ENCODE data around the gene ADRM1.

DNA sequence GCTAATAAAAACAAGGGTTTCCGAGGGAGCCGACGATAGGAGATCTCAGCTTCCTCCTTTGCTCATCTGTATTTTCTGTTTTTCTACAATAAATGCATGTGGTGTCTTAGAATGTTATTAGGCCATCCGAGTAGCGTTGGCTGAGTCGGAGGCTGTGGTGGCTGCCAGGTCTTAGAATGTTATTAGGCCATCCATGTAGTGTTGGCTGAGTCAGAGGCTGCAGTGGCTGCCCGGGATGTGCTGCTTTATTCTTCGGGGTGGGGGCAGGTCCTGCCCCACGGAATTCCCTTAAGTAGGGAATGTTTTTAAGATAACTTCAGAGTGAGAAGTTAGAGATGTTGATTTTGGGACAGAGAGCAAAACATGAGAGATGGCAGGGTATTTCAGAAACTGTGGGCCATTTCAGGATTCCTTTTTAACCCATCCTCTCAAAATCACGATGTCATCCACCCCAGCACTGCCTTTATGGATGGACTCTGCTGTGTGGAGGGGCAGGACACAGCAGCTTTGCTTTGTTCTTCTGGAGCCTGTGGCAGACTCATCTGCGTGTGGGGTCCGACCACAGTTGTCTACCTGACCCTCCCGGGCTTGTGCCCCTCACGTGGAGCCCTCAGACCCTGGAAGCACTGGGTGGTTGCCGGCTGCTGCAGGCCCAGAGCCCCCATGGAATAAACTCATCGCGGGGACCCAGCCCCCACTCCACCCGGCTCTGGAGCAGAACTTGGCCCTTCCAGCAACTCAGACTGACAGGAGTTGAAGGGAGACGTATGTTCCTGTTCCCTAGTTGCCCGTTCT is 44.1 kb upstream of the ADRM1 start:
- TF ChIP-seq POLR2A (IDR thresholded peaks at IDR 0.05) = no peak
- TF ChIP-seq, protein P1, sequence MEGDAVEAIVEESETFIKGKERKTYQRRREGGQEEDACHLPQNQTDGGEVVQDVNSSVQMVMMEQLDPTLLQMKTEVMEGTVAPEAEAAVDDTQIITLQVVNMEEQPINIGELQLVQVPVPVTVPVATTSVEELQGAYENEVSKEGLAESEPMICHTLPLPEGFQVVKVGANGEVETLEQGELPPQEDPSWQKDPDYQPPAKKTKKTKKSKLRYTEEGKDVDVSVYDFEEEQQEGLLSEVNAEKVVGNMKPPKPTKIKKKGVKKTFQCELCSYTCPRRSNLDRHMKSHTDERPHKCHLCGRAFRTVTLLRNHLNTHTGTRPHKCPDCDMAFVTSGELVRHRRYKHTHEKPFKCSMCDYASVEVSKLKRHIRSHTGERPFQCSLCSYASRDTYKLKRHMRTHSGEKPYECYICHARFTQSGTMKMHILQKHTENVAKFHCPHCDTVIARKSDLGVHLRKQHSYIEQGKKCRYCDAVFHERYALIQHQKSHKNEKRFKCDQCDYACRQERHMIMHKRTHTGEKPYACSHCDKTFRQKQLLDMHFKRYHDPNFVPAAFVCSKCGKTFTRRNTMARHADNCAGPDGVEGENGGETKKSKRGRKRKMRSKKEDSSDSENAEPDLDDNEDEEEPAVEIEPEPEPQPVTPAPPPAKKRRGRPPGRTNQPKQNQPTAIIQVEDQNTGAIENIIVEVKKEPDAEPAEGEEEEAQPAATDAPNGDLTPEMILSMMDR (IDR thresholded peaks at IDR 0.05) = no peak
- TF ChIP-seq POLR2AphosphoS5 (IDR thresholded peaks at IDR 0.05) = no peak
- no peak for TF ChIP-seq EP300 (IDR thresholded peaks at IDR 0.05)
